Measurements from ENCODE around the gene NR3C1. TPM values are rescaled to one million over a fixed set of nuclear protein-coding genes. Genes with fewer than 3 reads are reported as not detected.

The NR3C1 gene
- total and polyA plus RNA-seq, 2 donors (not counting 1 experiment from before 2014, with no cell fraction given), result 17.6 to 218 TPM

DNA sequence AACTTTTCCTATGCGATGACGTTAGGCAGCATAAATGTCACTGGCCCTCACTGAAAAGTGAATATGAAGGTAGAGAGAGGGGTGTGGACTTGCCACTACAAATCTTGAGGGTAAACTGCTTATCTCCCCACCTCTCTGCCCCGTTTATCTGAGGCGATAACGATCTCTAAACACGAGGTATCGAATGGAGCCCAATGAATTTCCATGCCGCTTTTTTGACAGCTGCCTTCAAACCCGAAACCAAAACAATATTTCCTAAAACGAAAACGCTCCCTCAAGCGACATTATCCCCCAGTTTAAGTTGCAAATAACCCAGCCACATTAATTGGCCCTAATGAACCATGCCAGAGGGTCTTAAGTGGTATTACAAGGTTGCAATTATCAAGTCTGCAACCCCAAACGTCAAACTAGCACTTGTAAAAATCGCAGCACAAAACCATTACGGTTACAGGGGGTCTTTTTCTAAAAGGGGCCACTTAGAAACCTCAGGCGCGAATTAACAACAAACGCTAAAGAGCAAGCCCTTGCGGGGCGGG, 1.4 kb downstream of the NR3C1 start:
- H3K9me3 ChIP-seq (ENCODE audit: control extremely low read depth in 1 of 3, control insufficient read depth in 2 of 3, insufficient read depth in 1 of 3, low read length in 2 of 3), result no peaks in the 10 kb centered on the region
- peaks cover 33 to 54% of the 10 kb centered on the region in 2 donors for H3K4me1 ChIP-seq (ENCODE audit: control insufficient read depth in 2 of 2, insufficient read depth in 2 of 2, low read length in 2 of 2)
- intact Hi-C loops (cut with micrococcal nuclease), result loop anchor here (2.0 to 10.0 kb wide), 7 partner anchors 85 to 1047 kb away; partner anchors contain the start of gene ARHGAP26

More for the DNA sequence above, 1.4 kb downstream of the NR3C1 start:
- Mint-ChIP-seq H3K9me3 (ENCODE audit: insufficient read depth) (no peaks in the 10 kb centered on the region), H3K4me1 (peaks cover 55% of the 10 kb centered on the region), H3K27me3 (no peaks in the 10 kb centered on the region), H3K4me3 (peak overlapping the region; percentile 95), H3K27ac (peak overlapping the region; percentile 90)
- POLR2A ChIA-PET, result interaction anchor here (3.3 kb wide), 1 partner anchor 32 kb away, joined by 51 read pairs; no protein-coding TSS in a partner anchor
- Histone ChIP-seq H3K4me3 (ENCODE audit: control extremely low read depth in 1 of 5, extremely low read depth in 1 of 5, insufficient read depth in 1 of 5, low read depth in 2 of 5, low read length in 4 of 5) (peak overlapping the region; percentile 76 to 93 (median 91)), H3K9ac (ENCODE audit: low read length) (peak overlapping the region; percentile 91), H3K27me3 (replicated peaks in 1 of 4; ENCODE audit: control extremely low read depth in 1 of 4, control insufficient read depth in 3 of 4, insufficient read depth in 4 of 4, low read length in 3 of 4) (no peaks in the 10 kb centered on the region), H4K20me1 (ENCODE audit: control insufficient read depth, insufficient read depth, low read length, poor library complexity, severe bottlenecking) (peaks cover 52% of the 10 kb centered on the region), H2AFZ (ENCODE audit: insufficient read depth, low read depth, low read length, poor library complexity, severe bottlenecking) (peak overlapping the region; percentile 79), H3K79me2 (ENCODE audit: control insufficient read depth, insufficient read depth, low read length) (peaks cover 60% of the 10 kb centered on the region), H3K27ac (ENCODE audit: low read length in 2 of 2) (peak overlapping the region; percentile 39 to 90), H3K36me3 (replicated peaks in 1 of 2; ENCODE audit: control extremely low read depth in 1 of 2, control insufficient read depth in 1 of 2, extremely low read depth in 1 of 2, insufficient read depth in 2 of 2, low read length in 1 of 2) (peaks cover 5 to 14% of the 10 kb centered on the region in 2 experiments), H3K4me2 (replicated peaks; ENCODE audit: low read depth, low read length, poor library complexity, severe bottlenecking) (peak overlapping the region; percentile 99)
- 1% methylated on average over 16 of the region's 20 CpGs for WGBS (ENCODE audit: insufficient coverage)
- CTCF ChIA-PET, result interaction anchor here (4.7 kb wide), 1 partner anchor 422 kb away, joined by 38 read pairs; no protein-coding TSS in a partner anchor
- DNase-seq, result no peak
- TF ChIP-seq EZH2 (IDR thresholded peaks at IDR 0.05; ENCODE audit: borderline replicate concordance, insufficient read depth, low read depth, low read length, poor library complexity, severe bottlenecking), result no peak
- TF ChIP-seq, protein P1, sequence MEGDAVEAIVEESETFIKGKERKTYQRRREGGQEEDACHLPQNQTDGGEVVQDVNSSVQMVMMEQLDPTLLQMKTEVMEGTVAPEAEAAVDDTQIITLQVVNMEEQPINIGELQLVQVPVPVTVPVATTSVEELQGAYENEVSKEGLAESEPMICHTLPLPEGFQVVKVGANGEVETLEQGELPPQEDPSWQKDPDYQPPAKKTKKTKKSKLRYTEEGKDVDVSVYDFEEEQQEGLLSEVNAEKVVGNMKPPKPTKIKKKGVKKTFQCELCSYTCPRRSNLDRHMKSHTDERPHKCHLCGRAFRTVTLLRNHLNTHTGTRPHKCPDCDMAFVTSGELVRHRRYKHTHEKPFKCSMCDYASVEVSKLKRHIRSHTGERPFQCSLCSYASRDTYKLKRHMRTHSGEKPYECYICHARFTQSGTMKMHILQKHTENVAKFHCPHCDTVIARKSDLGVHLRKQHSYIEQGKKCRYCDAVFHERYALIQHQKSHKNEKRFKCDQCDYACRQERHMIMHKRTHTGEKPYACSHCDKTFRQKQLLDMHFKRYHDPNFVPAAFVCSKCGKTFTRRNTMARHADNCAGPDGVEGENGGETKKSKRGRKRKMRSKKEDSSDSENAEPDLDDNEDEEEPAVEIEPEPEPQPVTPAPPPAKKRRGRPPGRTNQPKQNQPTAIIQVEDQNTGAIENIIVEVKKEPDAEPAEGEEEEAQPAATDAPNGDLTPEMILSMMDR (IDR thresholded peaks at IDR 0.05), result no peak
- no peak for ATAC-seq (ENCODE audit: low read depth)
